AG04450 (cell line): ENCODE data around the gene MICAL3. TPM values are rescaled to one million over a fixed set of nuclear protein-coding genes. Genes with fewer than 3 reads are reported as not detected.

Experiments
- CTCF ChIA-PET: fragments of 300-600, 350-600 bp; formaldehyde crosslinking; extraction: SDS; loops from one replicate; lab custom pipeline; 2022; ENCODE audit warnings: antibody characterized with exemption, inconsistent platforms; lab: Charles Lee
- POLR2A ChIA-PET: fragments of 350-600 bp; formaldehyde crosslinking; extraction: SDS; loops from one replicate; lab custom pipeline; 2021; ENCODE audit warnings: antibody characterized with exemption, inconsistent platforms; lab: Yijun Ruan, JAX
- DNase-seq: peaks from one replicate; pipeline ENCODE4 v3.0.0-alpha.2; 2011; ENCODE audit warnings: low read depth, low spot score
- H3K27ac ChIP-seq: one replicate; pipeline ENCODE4 v1.5.1; 2012; ENCODE audit warnings: low read depth, low read length, control low read depth
- H3K27me3 ChIP-seq: one replicate; pipeline ENCODE4 v1.6.0; 2012; ENCODE audit warnings: low read length; ENCODE audit not compliant: control insufficient read depth, insufficient read depth
- H3K4me3 ChIP-seq: 2 replicates; pipeline ENCODE4 v1.5.1; 2011; ENCODE audit warnings: mild to moderate bottlenecking, low read depth, low read length, control low read depth
- H3K9me3 ChIP-seq: 2 replicates; pipeline ENCODE4 v1.5.1; 2012; ENCODE audit warnings: low read length; ENCODE audit not compliant: control insufficient read depth, insufficient read depth
- polyA plus RNA-seq: library from polyadenylated mRNA; depleted of rRNA; stranded (reverse); fragments of >200 nt; gene quantifications from 2 replicates; pipeline ENCODE4 v1.2.3, GENCODE V29; 2011
- TF ChIP-seq, protein P1 (sequence below): IDR thresholded peaks from 2 replicates; pipeline ENCODE4 v1.5.1; 2011; ENCODE audit warnings: low read depth, low read length, control low read depth, inconsistent platforms

Gene MICAL3
- polyA plus RNA-seq, 1 experiment, result 17.8 TPM

DNA sequence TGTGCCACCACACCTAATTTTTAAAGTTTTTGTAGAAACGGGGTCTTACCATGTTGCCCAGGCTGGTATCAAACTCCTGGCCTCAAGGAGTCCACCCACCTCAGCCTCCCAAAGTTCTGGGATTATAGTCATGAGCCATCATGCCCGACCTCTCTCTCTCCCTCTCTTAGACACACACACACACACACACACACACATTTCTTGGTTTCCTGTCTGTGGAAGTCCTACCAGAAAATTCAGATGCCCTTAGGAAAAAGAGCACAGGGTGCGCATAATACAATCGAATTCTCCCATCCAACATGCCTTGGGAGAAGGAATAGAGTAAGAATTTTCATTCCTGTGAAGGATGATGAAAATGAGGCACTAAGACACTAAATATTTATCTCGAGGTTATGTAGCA lies 10.4 kb downstream of the MICAL3 start:
- CTCF ChIA-PET, result interaction anchor here (1.3 kb wide), 1 partner anchor 62 kb away, joined by 7 read pairs; no protein-coding TSS in a partner anchor

DNA sequence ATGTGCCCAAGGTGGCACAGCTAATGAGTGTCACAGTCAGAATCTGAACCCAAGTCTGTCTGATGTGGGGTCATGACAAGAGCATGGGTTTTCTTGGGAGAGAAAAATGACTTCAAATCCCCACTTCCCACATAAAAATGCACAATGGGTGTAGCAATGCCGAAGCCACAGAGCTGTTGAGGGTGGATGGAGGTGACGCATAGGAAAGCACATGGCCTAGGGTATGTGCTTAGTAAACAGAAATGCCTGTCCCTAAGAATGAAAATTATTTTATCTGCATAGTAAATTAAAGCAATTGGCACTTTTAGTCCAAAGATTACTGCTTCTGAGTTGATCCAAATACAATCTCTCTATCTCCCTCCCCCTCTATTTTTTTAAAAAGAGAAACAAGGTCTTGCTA lies 10.9 kb downstream of the MICAL3 start:
- no peak overlapping the region for H3K27ac ChIP-seq
- CTCF ChIA-PET, result no interaction called here

More for the DNA sequence above, 10.4 kb downstream of the MICAL3 start:
- Histone ChIP-seq H3K27ac (no peak overlapping the region), H3K27me3 (no peaks in the 10 kb centered on the region), H3K9me3 (no peaks in the 10 kb centered on the region), H3K4me3 (no peak overlapping the region)
- no peak for DNase-seq
- POLR2A ChIA-PET, result no interaction called here
- TF ChIP-seq, protein P1, sequence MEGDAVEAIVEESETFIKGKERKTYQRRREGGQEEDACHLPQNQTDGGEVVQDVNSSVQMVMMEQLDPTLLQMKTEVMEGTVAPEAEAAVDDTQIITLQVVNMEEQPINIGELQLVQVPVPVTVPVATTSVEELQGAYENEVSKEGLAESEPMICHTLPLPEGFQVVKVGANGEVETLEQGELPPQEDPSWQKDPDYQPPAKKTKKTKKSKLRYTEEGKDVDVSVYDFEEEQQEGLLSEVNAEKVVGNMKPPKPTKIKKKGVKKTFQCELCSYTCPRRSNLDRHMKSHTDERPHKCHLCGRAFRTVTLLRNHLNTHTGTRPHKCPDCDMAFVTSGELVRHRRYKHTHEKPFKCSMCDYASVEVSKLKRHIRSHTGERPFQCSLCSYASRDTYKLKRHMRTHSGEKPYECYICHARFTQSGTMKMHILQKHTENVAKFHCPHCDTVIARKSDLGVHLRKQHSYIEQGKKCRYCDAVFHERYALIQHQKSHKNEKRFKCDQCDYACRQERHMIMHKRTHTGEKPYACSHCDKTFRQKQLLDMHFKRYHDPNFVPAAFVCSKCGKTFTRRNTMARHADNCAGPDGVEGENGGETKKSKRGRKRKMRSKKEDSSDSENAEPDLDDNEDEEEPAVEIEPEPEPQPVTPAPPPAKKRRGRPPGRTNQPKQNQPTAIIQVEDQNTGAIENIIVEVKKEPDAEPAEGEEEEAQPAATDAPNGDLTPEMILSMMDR, result no peak

DNA sequence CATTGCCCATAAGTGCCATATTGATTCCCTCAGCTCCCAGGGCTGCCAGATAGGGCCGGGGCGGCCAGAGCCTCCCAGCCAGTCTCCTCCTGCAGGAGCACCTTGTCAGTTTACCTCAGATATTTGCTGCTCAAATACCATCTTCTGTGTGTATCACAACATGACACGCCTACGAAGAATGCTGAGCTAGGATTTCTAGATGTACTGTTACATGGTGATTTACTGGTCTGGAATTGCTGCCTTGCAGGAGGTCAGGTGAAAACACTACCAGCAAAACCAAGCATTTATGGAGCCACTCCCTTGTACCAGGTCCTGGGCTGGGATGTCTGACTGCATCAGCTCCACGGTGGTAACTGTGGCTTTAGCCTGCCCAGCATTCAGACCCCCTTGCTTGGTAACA lies 11.8 kb downstream of the MICAL3 start:
- Histone ChIP-seq H3K4me3 (no peak overlapping the region), H3K27me3 (no peaks in the 10 kb centered on the region), H3K27ac (no peak overlapping the region), H3K9me3 (no peaks in the 10 kb centered on the region)
- ChIA-PET CTCF (interaction anchor here (1.1 kb wide), 1 partner anchor 63 kb away, joined by 3 read pairs; no protein-coding TSS in a partner anchor), POLR2A (interaction anchor here (0.5 to 1.3 kb wide), 2 partner anchors 19 to 26 kb away, joined by 3 to 5 read pairs; no protein-coding TSS in a partner anchor)
- DNase-seq, result no peak
- TF ChIP-seq, protein P1, result no peak

More for the DNA sequence above, 10.9 kb downstream of the MICAL3 start:
- no peaks in the 10 kb centered on the region for H3K27me3 ChIP-seq
- POLR2A ChIA-PET, result interaction anchor here (1.3 kb wide), 1 partner anchor 18 kb away, joined by 3 read pairs; no protein-coding TSS in a partner anchor
- TF ChIP-seq, protein P1, result no peak
- H3K4me3 ChIP-seq, result no peak overlapping the region
- H3K9me3 ChIP-seq, result no peaks in the 10 kb centered on the region
- no peak for DNase-seq

DNA sequence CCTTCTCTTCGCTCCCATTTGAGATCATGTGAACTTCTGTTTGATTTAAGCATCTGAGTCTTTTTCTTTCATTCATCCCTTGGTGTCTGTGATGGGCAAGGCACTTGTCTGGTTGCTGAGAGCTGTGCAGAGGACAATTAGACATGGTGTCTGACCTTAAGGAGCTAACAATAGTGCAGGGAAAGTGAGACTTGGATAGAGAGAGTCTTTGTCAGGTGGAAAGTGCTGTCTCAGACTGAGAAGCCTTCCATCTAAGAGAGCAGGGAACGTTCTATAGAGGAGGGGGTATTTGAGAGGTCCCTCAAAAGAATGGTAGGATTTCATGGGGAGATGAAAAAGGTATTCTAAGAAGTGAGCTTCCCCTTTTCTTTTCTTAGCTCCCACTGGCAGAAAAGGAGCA lies 14.1 kb downstream of the MICAL3 start:
- POLR2A ChIA-PET, result no interaction called here
- DNase-seq, result no peak
- TF ChIP-seq, protein P1, result no peak
- CTCF ChIA-PET, result no interaction called here
- no peak overlapping the region for H3K4me3 ChIP-seq
- no peak overlapping the region for H3K27ac ChIP-seq
- no peaks in the 10 kb centered on the region for H3K9me3 ChIP-seq
- H3K27me3 ChIP-seq, result no peaks in the 10 kb centered on the region

DNA sequence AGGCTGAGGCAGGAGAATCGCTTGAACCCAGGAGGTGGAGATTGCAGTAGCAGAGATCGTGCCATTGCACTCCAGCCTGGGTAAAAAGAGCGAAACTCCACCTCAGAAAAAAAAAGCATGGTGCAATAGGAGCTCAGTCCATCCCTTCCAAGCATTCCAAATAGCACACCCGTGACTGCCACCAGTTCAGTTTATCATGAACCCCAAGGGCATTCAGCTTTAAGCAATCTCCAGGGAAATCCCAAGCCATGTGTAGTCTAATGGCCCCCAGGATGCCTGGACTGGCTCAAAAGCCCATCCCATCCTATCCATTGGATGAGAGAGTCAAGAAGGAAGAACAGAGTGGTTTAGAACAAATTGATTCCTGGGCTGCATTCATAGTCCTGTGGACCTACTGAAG lies 16.2 kb downstream of the MICAL3 start:
- CTCF ChIA-PET, result interaction anchor here (0.5 kb wide), 1 partner anchor 266 kb away, joined by 4 read pairs; no protein-coding TSS in a partner anchor

More for the DNA sequence above, 16.2 kb downstream of the MICAL3 start:
- TF ChIP-seq, protein P1, result no peak
- Histone ChIP-seq H3K27ac (no peak overlapping the region), H3K4me3 (no peak overlapping the region), H3K9me3 (no peaks in the 10 kb centered on the region), H3K27me3 (no peaks in the 10 kb centered on the region)
- POLR2A ChIA-PET, result no interaction called here
- no peak for DNase-seq
